Measurements from ENCODE around the gene SMIM1.

DNA sequence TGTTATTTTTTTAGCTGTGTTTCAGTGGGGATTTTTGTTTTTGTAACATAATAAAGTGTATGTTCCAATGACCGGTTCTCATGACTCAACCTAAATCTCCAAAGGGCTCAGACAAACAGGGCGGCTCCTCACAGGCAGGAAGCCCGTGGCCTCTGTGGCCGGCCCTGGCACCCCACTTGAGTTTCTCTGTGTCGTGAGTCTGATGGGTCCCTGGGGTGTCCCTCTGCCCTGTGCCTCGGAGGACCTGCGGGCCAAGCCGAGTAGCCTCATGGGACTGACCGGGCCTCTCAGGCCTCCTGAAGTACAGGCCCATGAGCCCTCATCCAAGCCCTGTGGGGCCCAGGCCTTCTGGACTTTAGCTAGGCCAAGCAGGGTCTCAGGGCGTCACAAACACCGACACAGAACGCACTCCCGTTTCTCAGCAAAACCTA is 36.4 kb upstream of the SMIM1 start:
- TF ChIP-seq, protein P1, sequence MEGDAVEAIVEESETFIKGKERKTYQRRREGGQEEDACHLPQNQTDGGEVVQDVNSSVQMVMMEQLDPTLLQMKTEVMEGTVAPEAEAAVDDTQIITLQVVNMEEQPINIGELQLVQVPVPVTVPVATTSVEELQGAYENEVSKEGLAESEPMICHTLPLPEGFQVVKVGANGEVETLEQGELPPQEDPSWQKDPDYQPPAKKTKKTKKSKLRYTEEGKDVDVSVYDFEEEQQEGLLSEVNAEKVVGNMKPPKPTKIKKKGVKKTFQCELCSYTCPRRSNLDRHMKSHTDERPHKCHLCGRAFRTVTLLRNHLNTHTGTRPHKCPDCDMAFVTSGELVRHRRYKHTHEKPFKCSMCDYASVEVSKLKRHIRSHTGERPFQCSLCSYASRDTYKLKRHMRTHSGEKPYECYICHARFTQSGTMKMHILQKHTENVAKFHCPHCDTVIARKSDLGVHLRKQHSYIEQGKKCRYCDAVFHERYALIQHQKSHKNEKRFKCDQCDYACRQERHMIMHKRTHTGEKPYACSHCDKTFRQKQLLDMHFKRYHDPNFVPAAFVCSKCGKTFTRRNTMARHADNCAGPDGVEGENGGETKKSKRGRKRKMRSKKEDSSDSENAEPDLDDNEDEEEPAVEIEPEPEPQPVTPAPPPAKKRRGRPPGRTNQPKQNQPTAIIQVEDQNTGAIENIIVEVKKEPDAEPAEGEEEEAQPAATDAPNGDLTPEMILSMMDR (conservative IDR thresholded peaks at IDR 0.05; ENCODE audit: low read length), result no peak
- TF ChIP-seq EZH2phosphoT487 (IDR thresholded peaks at IDR 0.05; ENCODE audit: borderline replicate concordance, low read depth, low read length), result no peak

Measured in OCI-LY7 (cell line).